ENCODE results near the gene ACE.

ACE gene

GRCh38 chr17:63525190-63525946 is 48.5 kb downstream of the ACE start:
- no peak for DNase-seq (ENCODE audit: low spot score)
- TF ChIP-seq CTCF (IDR thresholded peaks at IDR 0.05): no peak
- H3K27ac ChIP-seq: no peak overlapping the region
- H3K4me3 ChIP-seq: no peak overlapping the region

GRCh38 chr17:63526861-63527260 is 50.0 kb downstream of the ACE start:
- H3K27ac ChIP-seq: no peak overlapping the region
- no peak for TF ChIP-seq CTCF (IDR thresholded peaks at IDR 0.05)
- H3K4me3 ChIP-seq: no peak overlapping the region
- DNase-seq (ENCODE audit: low spot score): no peak

GRCh38 chr17:63528183-63528582 is 51.3 kb downstream of the ACE start:
- DNase-seq (ENCODE audit: low spot score): no peak
- Histone ChIP-seq H3K4me3 (no peak overlapping the region), H3K27ac (no peak overlapping the region)
- no peak for TF ChIP-seq CTCF (IDR thresholded peaks at IDR 0.05)

DNA sequence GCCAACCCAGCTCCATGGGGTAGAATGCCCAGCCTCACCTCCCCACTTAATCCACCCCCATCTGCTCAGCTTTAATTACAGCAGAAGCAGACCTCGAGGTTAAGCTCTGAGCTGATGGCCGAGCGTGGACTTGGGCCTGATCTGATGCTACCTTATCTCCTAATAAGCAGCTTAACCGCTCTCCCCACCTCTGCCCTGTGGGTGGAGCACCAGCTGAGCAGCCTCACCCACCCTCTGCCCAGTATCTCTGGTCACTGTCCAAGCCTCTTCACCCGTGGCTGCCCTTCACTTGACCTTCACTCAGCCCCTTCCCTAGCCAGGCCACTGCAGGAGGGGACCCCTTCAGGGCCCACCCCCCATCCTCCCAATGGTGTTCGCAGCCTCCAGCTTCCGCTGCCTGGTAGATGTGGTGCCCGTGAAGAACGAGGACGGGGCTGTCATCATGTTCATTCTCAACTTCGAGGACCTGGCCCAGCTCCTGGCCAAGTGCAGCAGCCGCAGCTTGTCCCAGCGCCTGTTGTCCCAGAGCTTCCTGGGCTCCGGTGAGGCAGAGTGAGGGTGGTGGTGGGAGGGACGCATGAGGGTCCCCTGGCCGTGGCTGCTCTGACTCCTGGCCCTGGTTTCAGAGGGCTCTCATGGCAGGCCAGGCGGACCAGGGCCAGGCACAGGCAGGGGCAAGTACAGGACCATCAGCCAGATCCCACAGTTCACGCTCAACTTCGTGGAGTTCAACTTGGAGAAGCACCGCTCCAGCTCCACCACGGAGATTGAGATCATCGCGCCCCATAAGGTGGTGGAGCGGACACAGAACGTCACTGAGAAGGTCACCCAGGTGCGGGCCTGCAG is 53.1 kb downstream of the ACE start:
- no peak overlapping the region for H3K27ac ChIP-seq
- DNase-seq (ENCODE audit: low spot score): no peak
- TF ChIP-seq CTCF (IDR thresholded peaks at IDR 0.05): no peak
- H3K4me3 ChIP-seq: no peak overlapping the region

- DNase-seq (ENCODE audit: low spot score): no peak
Measured at GRCh38 chr17:63530557-63531021, 53.7 kb downstream of the ACE start.

More at GRCh38 chr17:63530557-63531021, 53.7 kb downstream of the ACE start:
- no peak overlapping the region for H3K4me3 ChIP-seq
- no peak overlapping the region for H3K27ac ChIP-seq
- TF ChIP-seq CTCF (IDR thresholded peaks at IDR 0.05): no peak

All from coronary artery (tissue), 2 donors.